Measurements from ENCODE around the gene GRIK5.
A peak's percentile ranks its signal among the peaks of the same experiment; 100 is the strongest.

The GRIK5 gene

DNA sequence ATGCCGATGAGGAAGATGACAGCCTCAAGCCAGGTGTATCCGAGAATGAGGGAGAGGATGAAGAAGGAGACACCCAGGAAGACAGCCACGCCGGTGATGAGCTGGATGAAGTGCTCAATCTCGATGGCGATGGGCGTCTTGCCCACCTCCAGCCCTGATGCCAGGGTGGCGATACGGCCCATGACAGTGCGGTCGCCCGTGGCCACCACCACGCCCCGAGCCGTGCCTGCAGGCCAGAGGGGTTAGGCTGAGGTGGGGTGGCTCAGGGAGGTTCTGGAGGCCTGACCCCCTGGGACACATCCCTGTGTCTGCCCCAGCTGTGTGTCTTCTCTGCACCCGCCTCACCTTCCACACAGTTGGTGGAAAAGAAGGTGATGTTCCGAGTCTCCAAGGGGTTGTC, 85.0 kb downstream of the GRIK5 start:
- DNase-seq, result no peak

DNA sequence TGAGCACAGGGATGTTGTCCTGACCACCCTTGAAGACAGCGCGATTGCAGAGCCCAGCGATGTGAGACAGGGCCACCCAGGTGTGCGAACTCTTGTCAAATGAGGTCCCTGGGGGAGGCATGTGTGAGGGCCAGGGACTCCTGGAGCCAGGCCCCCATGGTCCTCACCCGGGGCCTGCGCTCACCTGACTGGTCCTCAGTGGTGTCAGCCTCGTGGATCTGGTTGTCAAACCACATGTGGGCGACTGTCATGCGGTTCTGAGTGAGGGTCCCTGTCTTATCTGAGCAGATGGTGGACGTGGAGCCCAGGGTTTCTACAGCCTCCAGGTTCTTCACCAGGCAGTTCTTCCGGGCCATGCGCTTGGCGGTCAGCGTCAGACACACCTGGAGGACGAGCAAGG, 88.3 kb downstream of the GRIK5 start:
- DNase-seq, result no peak

DNA sequence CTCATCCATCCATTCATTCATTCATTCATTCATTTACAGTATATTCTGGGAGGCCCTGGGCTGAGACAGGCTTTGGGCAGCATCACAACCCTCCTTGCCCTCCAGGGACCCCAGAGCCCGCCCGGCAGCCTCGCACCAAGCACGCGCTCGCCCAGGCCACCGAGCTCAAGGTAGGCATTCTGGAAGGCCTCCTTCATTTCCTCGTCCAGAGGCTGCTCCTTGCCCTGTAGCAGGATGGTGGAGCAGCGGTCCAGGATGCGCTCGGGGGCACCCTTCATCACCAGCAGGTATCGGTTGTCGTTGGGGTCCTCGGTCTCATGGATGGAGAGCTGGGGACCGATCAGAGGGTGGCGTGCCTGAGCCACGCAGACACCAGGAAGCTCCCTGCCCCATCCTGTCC, 91.5 kb downstream of the GRIK5 start:
- no peak for DNase-seq

DNA sequence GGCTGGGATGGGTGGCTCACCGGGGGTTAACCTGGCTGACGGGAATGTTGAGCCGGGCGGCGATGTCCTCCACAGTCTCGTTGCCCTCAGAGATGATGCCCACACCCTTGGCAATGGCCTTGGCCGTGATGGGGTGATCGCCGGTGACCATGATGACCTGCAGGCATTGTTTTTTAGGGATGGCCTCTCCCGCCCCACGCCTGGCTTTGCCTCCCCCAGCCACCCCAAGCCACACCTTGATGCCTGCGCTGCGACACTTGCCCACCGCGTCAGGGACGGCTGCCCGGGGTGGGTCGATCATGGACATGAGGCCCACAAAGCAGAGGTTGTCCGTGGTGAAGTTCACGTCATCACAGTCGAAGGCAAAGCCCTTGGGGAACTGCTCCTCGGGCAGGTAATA, 92.1 kb downstream of the GRIK5 start:
- DNase-seq, result no peak

DNA sequence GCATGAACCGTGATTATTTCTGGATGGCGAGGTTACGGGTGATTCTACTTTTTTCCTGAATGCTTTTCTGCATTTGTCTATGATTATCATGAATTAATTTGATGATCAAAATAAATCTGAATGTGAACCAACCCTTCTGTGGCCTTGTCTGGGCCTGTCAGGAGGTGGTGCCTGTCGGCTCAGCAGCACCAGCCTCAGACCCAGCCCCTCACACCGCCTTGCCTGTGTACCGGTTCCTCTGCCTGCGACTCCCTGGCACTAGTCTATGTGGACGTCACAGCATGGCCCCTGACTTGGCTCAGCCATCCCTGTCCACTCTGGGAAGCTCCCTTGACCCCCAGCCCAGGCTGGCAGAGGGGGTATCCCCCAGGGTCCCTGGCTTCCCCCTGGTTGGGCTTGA, 95.4 kb downstream of the GRIK5 start:
- DNase-seq, result no peak

DNA sequence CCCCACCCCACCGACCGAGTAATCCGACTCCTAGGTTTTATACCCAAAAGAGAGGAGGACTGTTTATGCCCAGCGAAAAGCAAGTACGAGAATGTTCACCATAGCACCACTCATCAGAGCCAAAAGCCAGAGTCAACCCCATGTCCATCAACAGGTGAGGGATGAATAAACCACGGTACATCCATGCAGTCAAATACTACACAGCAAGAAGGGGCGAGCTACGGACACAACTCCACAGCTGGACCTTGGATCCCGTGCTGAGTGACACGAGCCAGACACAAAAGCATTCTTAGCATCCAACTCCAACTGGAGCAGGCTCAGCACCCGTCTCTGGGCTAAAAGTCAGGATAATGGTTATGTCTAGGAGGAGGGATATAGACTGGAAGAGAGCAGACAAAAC, 98.6 kb downstream of the GRIK5 start:
- no peak for DNase-seq

DNA sequence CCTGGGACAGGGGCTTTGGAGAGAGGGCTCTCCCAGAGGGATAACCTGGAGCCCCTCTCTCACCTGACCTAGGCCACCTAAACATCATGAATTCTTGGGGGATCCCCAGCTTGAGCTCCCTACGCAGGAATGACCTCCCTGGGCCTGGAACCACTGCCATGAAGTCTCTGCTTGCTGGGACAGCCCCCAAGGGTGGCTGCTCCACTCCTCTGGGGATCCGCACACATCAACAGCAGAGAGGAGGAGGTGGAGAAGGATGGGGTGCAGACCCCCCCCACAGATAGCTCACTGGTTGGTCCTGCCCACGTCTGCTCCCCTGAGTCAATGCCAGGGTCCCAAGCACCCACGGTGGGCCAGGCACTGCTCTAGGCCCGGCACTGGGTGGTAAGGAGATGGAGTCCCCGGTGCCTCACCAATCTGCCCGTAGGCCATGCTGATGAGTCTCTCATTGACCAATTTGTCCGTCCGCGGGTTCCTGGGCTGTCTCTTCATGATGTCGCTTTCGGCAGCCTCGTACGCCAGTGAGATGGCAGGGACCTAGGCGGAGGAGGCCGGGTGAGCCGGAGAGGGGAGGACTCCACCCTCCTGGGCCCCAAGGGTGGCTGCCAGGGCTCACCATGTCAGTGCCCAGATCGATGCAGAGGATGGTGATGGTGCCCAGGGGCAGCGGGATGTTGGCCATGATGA, 100.1 kb downstream of the GRIK5 start:
- no peak for DNase-seq

DNA sequence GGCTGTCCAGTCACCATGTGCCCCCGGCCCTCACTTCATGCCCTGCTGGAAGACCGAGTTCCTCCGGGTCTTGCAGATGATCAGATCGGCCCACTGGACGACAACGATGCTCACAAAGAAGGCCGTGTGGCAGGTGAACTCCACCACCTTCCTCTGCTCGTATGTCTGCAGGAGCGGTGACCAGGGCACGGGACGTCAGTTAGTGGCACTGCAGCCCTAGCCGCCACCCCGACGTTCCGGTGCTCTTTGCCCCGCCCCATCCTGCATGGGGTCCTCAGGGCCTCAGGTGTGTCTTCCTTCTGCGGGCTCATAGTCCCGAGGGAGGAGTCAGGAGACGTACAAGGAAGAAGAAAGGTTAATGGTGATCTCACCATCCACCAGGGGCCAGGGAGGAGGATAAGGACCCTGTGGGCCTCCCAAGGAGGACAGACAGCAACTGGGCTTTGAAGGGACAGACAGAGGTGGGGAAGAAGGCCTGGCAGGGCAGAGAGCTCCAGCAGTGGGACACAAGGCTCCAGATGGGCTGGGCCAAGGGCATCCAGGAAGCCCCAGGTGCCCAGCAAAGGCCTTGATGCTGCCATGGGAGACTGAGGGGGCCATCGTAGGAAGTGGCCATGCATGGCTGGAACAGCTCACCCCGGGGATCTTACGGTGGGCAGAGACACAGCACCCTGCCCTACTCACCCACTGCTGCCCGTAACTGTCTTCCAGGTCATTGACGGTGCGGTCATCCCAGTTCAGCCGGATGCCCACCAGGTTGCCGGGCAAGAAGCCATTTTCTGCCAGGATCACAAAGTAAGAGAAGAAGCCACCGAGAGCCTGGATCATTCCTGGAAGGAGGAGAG, 101.0 kb downstream of the GRIK5 start:
- DNase-seq, result no peak

DNA sequence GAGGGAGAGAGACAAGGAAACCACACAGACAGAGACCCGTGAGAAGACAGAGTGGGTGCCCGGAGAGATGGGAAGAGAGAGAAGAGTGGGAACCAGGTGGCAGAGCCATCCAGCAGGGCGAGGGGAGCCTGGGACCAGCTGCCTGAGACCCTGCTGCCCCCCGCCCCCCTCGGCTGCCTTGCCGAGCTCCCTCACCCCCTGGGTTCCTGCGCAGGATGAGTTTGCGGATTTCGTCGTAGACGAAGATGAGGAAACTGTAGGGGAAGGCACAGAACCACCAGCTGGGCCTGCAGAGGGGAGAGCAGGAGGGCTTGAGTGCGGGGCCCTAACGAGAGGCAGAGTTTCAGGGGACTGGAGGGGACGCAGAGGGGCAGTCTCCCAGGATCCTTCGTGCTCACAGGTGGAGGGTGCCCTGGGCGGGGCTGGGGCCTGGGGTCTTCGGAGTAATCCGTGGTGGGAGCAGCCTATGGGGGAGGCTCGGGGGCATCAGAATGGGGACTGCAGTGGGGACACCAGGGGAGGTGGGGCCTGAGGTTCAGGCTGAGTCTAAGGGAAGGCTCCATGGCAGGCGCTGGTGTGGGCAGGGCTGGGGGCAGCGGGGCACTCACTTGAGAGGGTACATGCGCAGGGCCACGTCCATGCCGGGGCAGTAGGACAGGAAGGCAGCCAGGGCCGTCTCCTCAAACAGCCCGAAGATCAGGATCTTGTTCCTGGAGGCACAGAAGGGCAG, 102.8 kb downstream of the GRIK5 start:
- DNase-seq, result no peak

DNA sequence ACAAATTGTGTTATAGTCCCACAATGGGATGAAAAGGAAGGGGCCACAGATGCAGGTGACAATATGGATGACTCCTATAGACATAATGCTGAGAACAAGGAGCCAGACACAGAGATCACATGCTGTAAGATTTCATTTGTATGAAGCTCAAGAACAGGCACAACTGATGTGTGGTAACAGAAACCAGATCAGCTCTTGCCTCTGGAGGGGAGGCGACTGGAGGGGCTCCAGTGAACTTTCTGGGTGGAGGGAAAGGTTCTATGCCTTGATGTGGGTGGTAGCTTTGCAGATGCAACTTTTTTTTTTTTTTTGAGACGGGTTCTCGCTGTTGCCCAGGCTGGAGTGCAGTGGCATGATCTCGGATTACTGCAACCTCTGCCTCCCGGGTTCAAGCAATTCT, 104.9 kb downstream of the GRIK5 start:
- DNase-seq, result no peak

DNA sequence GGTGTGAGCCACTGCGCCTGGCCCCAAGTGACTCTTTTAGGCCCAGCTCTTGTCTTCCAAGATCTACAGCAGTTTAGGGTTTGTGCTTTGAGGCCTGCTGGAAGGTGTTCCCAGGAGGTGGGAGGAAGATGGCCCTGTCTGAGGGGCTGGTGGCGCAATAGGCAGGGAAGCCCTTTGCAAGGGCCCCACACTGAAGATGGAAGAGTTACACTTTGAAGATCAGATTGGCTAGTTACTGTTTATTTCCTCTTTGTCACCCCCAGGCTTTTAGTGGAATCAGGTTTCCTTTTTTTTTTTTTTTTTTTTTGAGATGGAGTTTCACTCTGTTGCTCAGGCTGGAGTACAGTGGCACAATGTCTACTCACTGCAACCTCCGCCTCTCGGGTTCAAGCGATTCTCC, 109.0 kb downstream of the GRIK5 start:
- no peak for DNase-seq

DNA sequence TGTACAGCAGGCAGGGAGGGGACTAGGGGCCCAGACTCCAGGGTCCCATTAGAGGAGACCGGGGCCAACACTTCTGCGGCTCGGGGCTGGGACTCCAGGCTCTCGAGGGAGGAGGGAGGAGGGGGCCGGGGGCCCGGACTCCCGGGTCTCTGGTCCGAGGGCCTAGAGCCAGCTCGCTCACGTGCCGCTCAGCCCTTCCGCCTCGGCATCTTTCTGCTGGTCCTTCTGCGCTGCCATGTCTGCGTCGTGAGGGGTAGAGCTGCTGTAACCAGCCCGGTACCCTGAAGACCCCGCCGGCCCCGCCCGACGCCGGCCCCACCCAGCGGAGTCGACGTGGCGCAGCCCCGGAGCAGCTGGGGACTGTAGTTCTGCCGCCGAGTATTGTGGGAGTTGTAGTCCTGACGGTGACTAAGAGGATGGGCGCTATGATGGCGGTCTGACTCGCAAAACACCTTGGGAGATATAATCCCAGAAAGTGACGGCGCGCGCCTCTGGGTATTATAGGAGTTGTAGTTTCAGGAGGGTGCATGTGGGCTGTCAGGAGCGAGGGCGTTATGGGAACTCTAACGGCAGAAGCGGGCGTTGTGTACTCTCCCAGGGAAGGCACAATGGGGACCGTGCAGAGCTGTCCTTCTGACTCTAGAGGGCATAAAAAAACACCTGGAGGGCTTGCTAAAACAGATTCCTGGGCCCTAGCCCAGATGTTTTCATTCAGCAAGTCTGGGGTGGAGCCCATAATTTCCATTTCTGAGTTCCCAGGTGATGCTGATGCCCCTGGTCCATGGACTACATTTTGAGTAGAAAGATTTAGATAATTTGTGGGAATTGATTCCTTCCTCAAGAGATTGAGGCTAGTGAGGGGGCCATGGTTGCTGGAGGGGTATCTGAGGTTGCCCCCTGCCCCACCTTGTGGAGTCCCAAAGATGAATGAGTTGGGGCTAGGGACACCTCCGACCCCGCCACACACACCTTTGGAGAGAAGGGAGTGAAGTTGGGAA, 110.7 kb downstream of the GRIK5 start, which contains the start of gene RABAC1:
Gene RABAC1, minus strand, starts transcription at position 266 of the 998 bp plus-strand sequence. Its CDS starts 29 bp downstream, at position 237.
- DNase-seq, result peak; percentile 87

DNA sequence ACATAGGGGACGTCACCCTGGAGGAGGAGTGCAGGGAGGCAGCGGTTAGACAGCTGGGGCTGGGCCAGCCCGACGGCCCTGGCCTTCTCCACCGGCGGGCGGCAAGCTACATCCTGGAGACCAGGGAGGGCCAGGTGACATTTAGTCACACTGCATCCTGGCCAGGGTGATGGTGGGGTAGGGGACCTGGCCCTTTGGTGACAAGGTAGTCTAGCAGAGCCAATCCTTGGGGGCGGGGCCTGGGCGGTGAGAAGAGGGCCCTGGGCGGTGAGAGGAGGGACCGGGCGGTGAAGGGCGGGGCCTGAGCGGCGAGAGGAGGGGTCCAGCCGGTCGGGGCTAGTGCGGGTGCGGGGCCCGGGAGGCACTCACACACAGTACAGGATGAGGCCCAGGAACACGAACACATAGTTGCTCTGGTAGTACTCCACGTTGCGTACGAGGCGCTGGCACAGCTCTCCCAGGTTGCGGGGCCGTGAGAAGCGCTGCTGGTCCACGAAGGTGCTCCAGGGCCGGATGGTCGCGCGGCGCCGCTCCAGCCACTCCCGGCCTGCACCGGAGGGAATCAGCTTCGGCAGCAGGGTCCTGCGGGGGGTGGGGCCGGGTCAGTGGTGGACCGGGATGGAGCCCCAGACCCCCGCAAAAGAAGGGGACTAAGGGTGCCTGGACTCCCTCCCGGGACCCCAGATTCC, 111.5 kb downstream of the GRIK5 start:
- DNase-seq, result peak; percentile 11

DNA sequence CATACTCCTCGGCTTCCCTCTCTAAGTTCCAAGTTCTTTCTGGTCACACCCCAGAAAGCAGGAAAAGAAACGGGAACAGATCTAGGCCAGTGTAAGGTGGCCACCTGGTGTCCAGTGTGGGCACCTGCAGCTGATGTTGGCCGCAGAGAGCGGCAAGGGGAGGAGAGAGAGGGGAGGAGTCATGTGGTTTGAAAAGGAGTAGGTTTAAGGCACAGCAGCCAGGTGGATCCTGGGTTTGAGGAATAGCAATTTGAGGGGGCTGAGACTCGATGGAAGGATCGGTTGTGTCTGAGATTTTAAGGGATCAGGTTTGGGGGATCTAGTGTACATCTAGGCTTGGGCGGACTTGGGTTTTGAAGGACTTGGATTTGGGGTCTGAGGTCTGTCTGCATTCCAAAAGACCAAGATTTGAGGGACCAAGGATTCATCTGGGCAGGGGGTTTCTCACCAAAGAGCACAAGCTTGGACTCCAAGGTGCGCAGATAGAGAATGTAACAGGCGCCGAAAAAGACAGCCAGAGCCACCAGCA, 112.1 kb downstream of the GRIK5 start:
- DNase-seq, result peak; percentile 17

DNA sequence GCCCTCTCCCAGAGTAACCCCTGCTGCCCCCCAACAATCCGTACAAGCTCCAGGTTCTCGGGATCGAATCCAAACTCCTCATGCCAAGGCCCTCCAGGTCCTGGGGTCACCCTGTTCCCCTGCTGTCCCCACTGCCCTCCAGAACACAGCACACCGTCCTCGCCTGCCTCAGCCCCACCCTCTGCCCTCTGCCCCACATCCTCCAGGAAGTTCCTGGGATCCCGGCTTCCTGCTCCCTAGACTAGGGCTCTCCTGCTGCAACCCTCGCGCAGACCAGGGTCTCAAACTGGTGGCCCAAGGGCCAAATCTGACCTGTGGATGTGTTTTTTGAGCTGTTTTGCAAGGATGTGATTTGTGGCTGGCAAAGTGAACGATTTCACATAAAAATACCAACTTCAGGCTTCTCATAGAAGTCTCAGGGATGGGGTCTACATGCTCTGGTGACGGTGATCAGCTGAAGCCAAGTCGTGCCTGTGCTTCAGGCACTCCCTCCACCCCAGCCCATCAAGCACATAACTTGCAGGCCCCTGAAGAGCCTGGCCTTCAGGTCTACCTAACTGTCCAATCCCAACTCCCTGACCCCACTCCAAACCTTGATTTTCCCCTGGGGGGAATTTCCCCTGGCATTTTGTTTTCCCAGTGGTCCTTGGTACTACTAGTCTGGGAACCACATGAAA, 112.7 kb downstream of the GRIK5 start:
- no peak for DNase-seq

DNA sequence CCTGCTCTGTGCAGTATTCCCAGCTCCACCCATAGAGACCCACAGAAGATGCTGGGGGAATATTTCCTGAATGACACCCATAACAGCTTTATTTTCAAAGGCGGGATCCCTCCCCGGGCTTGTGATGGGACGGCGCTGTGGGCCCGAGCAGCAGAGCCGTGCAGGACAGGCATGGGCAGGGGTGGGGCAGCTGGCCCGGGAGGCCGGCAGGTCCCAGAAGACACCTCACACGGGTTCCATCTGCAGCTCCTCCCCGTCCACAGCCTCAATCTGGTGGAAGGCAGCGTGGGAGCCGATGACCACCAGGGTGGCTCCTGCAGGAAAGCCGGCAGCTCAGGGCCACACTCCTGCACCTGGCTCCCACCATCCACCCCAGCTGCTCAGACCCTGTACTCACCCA, 113.4 kb downstream of the GRIK5 start:
- DNase-seq, result no peak

DNA sequence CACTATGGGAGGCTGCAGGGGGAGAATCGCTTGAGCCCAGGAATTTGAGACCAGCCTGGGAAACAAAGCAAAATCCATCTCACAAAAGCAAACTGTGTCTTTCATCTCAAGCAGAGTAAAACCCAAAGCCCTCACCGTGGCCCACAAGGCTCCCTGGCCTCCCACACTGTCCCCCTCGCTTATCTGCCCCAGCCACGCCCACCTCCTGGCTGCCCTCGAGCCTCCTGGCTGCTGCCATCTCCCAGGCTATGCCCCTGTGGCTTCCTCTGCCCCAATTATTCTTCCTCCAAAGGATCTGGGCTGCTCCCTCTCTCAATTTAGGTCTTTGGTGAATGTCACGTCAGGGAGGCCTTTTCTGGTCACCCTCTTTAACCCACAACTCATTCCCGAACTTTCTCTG, 114.5 kb downstream of the GRIK5 start:
- no peak for DNase-seq

DNA sequence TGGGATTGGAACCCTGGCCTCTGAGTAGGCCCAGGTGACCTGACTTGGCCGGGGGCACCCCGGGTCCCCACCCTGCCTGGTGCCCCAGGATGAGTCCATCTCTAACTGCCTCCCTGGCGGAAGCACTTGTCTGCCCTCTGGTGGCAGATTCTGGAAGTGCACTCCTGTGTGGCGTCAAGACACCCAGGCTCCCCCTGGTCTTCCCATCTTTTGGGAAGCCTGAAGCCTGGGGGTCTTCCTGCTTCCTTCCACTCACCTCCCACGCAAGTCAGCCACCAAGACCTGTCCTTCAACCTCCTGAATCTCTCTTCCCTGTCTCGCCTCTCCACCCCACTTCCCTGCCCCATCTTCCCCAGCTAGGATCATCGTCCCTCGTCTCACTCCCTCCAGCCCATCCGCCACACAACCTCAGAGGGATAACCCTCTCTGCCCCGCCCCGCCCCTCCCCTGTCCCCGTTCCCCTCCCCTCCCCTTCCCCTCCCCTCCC, 118.3 kb downstream of the GRIK5 start:
- peak; percentile 10 for DNase-seq
